B cell (primary cell): ENCODE measurements around the gene MAF.

Experiments used
- EZH2 ChIP-seq: IDR thresholded peaks from 2 replicates; pipeline ENCODE4 v1.6.1; 2012; ENCODE audit warnings: borderline replicate concordance, low read depth, mild to moderate bottlenecking, moderate library complexity, low read length; ENCODE audit not compliant: insufficient read depth, poor library complexity, severe bottlenecking
- TF ChIP-seq, protein P1 (sequence below): fragments of 200-600 bp; IDR thresholded peaks from one replicate; pipeline ENCODE4 v1.8.0; 2022; ENCODE audit warnings: antibody characterized with exemption, mild to moderate bottlenecking

DNA sequence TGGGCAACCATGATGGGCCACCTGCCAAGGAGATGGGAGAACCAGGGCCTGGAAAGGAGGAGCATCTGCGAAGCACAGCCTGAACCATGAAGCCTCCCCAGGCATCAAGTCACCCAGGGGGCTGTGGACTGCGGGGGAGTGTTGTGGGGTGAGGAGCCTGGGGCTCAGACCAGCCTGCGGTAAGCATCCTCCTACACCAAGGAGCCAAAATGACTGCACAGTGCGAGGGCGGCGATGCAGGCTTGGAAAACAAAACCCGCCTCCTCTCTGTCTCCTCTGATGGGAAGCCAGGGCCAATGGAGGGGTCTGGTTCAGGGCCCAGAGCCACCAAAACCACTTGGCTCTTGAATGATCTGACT, 18.1 kb upstream of the MAF start:
- TF ChIP-seq, protein P1, sequence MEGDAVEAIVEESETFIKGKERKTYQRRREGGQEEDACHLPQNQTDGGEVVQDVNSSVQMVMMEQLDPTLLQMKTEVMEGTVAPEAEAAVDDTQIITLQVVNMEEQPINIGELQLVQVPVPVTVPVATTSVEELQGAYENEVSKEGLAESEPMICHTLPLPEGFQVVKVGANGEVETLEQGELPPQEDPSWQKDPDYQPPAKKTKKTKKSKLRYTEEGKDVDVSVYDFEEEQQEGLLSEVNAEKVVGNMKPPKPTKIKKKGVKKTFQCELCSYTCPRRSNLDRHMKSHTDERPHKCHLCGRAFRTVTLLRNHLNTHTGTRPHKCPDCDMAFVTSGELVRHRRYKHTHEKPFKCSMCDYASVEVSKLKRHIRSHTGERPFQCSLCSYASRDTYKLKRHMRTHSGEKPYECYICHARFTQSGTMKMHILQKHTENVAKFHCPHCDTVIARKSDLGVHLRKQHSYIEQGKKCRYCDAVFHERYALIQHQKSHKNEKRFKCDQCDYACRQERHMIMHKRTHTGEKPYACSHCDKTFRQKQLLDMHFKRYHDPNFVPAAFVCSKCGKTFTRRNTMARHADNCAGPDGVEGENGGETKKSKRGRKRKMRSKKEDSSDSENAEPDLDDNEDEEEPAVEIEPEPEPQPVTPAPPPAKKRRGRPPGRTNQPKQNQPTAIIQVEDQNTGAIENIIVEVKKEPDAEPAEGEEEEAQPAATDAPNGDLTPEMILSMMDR: no peak
- TF ChIP-seq EZH2: no peak
